Stimulated activated naive CD8-positive, alpha-beta T cell treated with anti-CD3 and anti-CD28 coated beads, Interleukin-15, Interleukin-2, amounts not matched to agents 100 U/mL and 50 U/mL, for 24 hours (primary cell): ENCODE data around the gene AHCY.
A peak's percentile ranks its signal among the peaks of the same experiment; 100 is the strongest.
"Not testable (repeated sequence)": the region's sequence is repeated elsewhere in the genome, so short reads cannot be mapped to it uniquely, and the experiment has no call there.

Source experiments
- ATAC-seq: fragments of 150-1000 bp; cut with Tn5 transposase; one replicate; pipeline ENCODE4 v1.10.0; 2021
- DNase-seq: peaks from one replicate; pipeline ENCODE4 v3.0.0; 2021

Gene AHCY

GRCh38 chr20:34322267-34323105 is 19.3 kb upstream of the AHCY start:
- DNase-seq (no peak), ATAC-seq (no peak)

- ATAC-seq (no peak), DNase-seq (no peak)
Observed at GRCh38 chr20:34320861-34321260, 17.7 kb upstream of the AHCY start.

- no peak for DNase-seq
- no peak for ATAC-seq
Observed at GRCh38 chr20:34318609-34319443, 15.7 kb upstream of the AHCY start.

GRCh38 chr20:34316196-34316814 is 13.2 kb upstream of the AHCY start:
- DNase-seq: no peak
- no peak for ATAC-seq

GRCh38 chr20:34315236-34315635 is 12.1 kb upstream of the AHCY start:
- ATAC-seq: no peak
- no peak for DNase-seq

GRCh38 chr20:34312544-34313217 is 9.5 kb upstream of the AHCY start:
- DNase-seq (peak; percentile 91), ATAC-seq (peak; percentile 99)

- no peak for DNase-seq
- no peak for ATAC-seq
Observed at GRCh38 chr20:34312024-34312460, 8.9 kb upstream of the AHCY start.

- ATAC-seq: no peak
Observed at GRCh38 chr20:34311118-34312023, 8.2 kb upstream of the AHCY start.

GRCh38 chr20:34310481-34311117 is 7.4 kb upstream of the AHCY start:
- ATAC-seq: no peak

More at GRCh38 chr20:34311118-34312023, 8.2 kb upstream of the AHCY start:
- no peak for DNase-seq

GRCh38 chr20:34309691-34310090 is 6.5 kb upstream of the AHCY start:
- no peak for ATAC-seq
- DNase-seq: no peak

More at GRCh38 chr20:34310481-34311117, 7.4 kb upstream of the AHCY start:
- DNase-seq: no peak

GRCh38 chr20:34305333-34306230 is 2.4 kb upstream of the AHCY start:
- DNase-seq: no peak
- no peak for ATAC-seq

- ATAC-seq: no peak
Observed at GRCh38 chr20:34302312-34302722, 838 bp downstream of the AHCY start.

GRCh38 chr20:34301587-34302311 is 1.4 kb downstream of the AHCY start:
- no peak for ATAC-seq
- DNase-seq: peak; percentile 23

More at GRCh38 chr20:34302312-34302722, 838 bp downstream of the AHCY start:
- no peak for DNase-seq

- no peak for DNase-seq
- ATAC-seq: no peak
Observed at GRCh38 chr20:34300809-34301586, 2.2 kb downstream of the AHCY start.

- no peak for ATAC-seq
Observed at GRCh38 chr20:34300256-34300806, 2.8 kb downstream of the AHCY start.

GRCh38 chr20:34299556-34300255 is 3.4 kb downstream of the AHCY start:
- ATAC-seq (no peak), DNase-seq (no peak)

More at GRCh38 chr20:34300256-34300806, 2.8 kb downstream of the AHCY start:
- no peak for DNase-seq

GRCh38 chr20:34298294-34298784 is 4.8 kb downstream of the AHCY start:
- not testable (repeated sequence) for ATAC-seq, DNase-seq
